Measurements from ENCODE around the gene GALNT9. TPM values are rescaled to one million over a fixed set of nuclear protein-coding genes. Genes with fewer than 3 reads are reported as not detected.

The GALNT9 gene
- total RNA-seq, 1 experiment from 2014 or later, result 0.45 TPM

- intact Hi-C loops (cut with micrococcal nuclease; ENCODE audit: unreplicated experiment), result no loop called here
- Mint-ChIP-seq H3K4me3 (ENCODE audit: unreplicated experiment) (no peak overlapping the region), H3K9me3 (ENCODE audit: unreplicated experiment) (no peaks in the 10 kb centered on the region), H3K36me3 (ENCODE audit: insufficient read depth, unreplicated experiment) (no peaks in the 10 kb centered on the region), H3K27me3 (ENCODE audit: insufficient read depth, unreplicated experiment) (peaks cover 13% of the 10 kb centered on the region), H3K4me1 (ENCODE audit: low read depth, unreplicated experiment) (no peaks in the 10 kb centered on the region), H3K27ac (ENCODE audit: unreplicated experiment) (no peak overlapping the region)
- no peak for DNase-seq
- ChIA-PET POLR2A (no interaction called here), CTCF (no interaction called here)
- no TSS peak for BruUV-seq (replicated peaks)
- Histone ChIP-seq H3K4me1 (no peaks in the 10 kb centered on the region), H3K36me3 (ENCODE audit: control insufficient read depth, insufficient read depth, low read length) (no peaks in the 10 kb centered on the region), H3K27me3 (replicated peaks; ENCODE audit: control insufficient read depth, insufficient read depth, low read length) (no peaks in the 10 kb centered on the region; the same call in 1 of the 2 replicates), H3K4me3 (ENCODE audit: low read depth, low read length) (no peak overlapping the region), H3K9me3 (no peaks in the 10 kb centered on the region; the same call in 1 of the 2 replicates)
- TF ChIP-seq, protein P1, sequence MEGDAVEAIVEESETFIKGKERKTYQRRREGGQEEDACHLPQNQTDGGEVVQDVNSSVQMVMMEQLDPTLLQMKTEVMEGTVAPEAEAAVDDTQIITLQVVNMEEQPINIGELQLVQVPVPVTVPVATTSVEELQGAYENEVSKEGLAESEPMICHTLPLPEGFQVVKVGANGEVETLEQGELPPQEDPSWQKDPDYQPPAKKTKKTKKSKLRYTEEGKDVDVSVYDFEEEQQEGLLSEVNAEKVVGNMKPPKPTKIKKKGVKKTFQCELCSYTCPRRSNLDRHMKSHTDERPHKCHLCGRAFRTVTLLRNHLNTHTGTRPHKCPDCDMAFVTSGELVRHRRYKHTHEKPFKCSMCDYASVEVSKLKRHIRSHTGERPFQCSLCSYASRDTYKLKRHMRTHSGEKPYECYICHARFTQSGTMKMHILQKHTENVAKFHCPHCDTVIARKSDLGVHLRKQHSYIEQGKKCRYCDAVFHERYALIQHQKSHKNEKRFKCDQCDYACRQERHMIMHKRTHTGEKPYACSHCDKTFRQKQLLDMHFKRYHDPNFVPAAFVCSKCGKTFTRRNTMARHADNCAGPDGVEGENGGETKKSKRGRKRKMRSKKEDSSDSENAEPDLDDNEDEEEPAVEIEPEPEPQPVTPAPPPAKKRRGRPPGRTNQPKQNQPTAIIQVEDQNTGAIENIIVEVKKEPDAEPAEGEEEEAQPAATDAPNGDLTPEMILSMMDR (IDR thresholded peaks at IDR 0.05; ENCODE audit: insufficient read depth in 1 of 2, low read depth in 1 of 2, low read length in 1 of 2, severe bottlenecking in 1 of 2, unreplicated experiment in 1 of 2), result no peak
These were observed 14.8 kb upstream of the GALNT9 start for GRCh38 chr12:132344181-132344580.

DNA sequence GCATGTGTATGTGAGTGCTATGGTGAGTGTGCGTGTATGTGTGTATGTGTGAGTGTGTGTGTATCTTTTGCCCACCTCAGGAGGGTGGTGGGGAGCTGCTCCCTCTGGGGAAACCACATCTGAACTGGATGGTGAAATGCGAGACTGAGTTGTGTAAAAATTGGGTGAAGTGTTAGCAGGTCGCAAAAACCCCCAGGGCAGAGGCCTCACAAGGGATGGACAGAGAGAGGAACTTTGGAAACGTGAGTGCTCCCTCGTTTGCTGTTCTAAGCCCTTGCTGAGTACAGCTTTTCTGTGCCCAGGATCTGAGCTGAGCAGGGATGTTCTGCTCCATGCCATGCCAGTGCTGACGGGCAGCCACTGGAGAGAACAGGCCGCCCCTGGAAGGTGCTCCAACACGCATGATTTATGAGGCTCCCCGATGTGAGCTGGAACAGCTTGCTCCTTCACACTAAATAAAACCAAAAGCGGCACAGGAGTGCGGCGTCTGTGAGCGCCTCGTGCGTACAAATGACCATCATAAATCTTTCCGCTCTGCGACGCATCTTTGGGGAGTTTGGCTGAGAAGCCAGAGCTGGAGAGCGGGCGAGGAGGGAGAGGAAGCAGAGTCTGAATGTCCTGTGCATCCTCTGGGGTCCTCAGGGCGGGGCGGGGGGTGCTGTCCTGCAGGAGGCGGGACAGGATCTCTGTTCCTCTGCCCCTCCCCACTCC, 14.1 kb upstream of the GALNT9 start:
- Histone ChIP-seq H3K27me3 (replicated peaks; ENCODE audit: control insufficient read depth, insufficient read depth, low read length) (no peaks in the 10 kb centered on the region; the same call in 1 of the 2 replicates), H3K36me3 (ENCODE audit: control insufficient read depth, insufficient read depth, low read length) (no peaks in the 10 kb centered on the region), H3K4me1 (no peaks in the 10 kb centered on the region), H3K9me3 (no peaks in the 10 kb centered on the region; the same call in 1 of the 2 replicates), H3K4me3 (ENCODE audit: low read depth, low read length) (no peak overlapping the region)
- no peak for DNase-seq
- no peak overlapping the region for H3K4me3 Mint-ChIP-seq (ENCODE audit: unreplicated experiment)
- peaks cover 12% of the 10 kb centered on the region for H3K27me3 Mint-ChIP-seq (ENCODE audit: insufficient read depth, unreplicated experiment)
- no TSS peak for BruUV-seq (replicated peaks)
- no peaks in the 10 kb centered on the region for H3K4me1 Mint-ChIP-seq (ENCODE audit: low read depth, unreplicated experiment)
- intact Hi-C loops (cut with micrococcal nuclease; ENCODE audit: unreplicated experiment), result no loop called here
- ChIA-PET POLR2A (no interaction called here), CTCF (no interaction called here)
- TF ChIP-seq, protein P1 (IDR thresholded peaks at IDR 0.05; ENCODE audit: insufficient read depth in 1 of 2, low read depth in 1 of 2, low read length in 1 of 2, severe bottlenecking in 1 of 2, unreplicated experiment in 1 of 2), result no peak
- no peak overlapping the region for H3K27ac Mint-ChIP-seq (ENCODE audit: unreplicated experiment)
- H3K36me3 Mint-ChIP-seq (ENCODE audit: insufficient read depth, unreplicated experiment), result no peaks in the 10 kb centered on the region
- no peaks in the 10 kb centered on the region for H3K9me3 Mint-ChIP-seq (ENCODE audit: unreplicated experiment)

- Histone ChIP-seq H3K4me3 (ENCODE audit: low read depth, low read length) (no peak overlapping the region), H3K36me3 (ENCODE audit: control insufficient read depth, insufficient read depth, low read length) (no peaks in the 10 kb centered on the region), H3K27me3 (replicated peaks; ENCODE audit: control insufficient read depth, insufficient read depth, low read length) (no peaks in the 10 kb centered on the region; the same call in 1 of the 2 replicates), H3K4me1 (no peaks in the 10 kb centered on the region), H3K9me3 (no peaks in the 10 kb centered on the region; the same call in 1 of the 2 replicates)
- BruUV-seq (replicated peaks), result no TSS peak
- TF ChIP-seq, protein P1 (IDR thresholded peaks at IDR 0.05; ENCODE audit: insufficient read depth in 1 of 2, low read depth in 1 of 2, low read length in 1 of 2, severe bottlenecking in 1 of 2, unreplicated experiment in 1 of 2), result peak; percentile 14 to 68
- H3K4me1 Mint-ChIP-seq (ENCODE audit: low read depth, unreplicated experiment), result no peaks in the 10 kb centered on the region
- POLR2A ChIA-PET, result no interaction called here
- H3K4me3 Mint-ChIP-seq (ENCODE audit: unreplicated experiment), result no peak overlapping the region
- H3K36me3 Mint-ChIP-seq (ENCODE audit: insufficient read depth, unreplicated experiment), result no peaks in the 10 kb centered on the region
- CTCF ChIA-PET, result interaction anchor here (1.6 kb wide), 1 partner anchor 71 kb away, joined by 4 read pairs; no protein-coding TSS in a partner anchor
- intact Hi-C loops (cut with micrococcal nuclease; ENCODE audit: unreplicated experiment), result no loop called here
- H3K27ac Mint-ChIP-seq (ENCODE audit: unreplicated experiment), result no peak overlapping the region
- H3K27me3 Mint-ChIP-seq (ENCODE audit: insufficient read depth, unreplicated experiment), result peaks cover 12% of the 10 kb centered on the region
- H3K9me3 Mint-ChIP-seq (ENCODE audit: unreplicated experiment), result no peaks in the 10 kb centered on the region
- DNase-seq, result peak in 1 of 2 experiments; percentile 31
These were observed 13.2 kb upstream of the GALNT9 start for GRCh38 chr12:132342251-132343227.
